ENCODE data around the gene PROC. TPM values are rescaled to one million over a fixed set of nuclear protein-coding genes. Genes with fewer than 3 reads are reported as not detected.
A peak's percentile ranks its signal among the peaks of the same experiment; 100 is the strongest.

PROC gene
- polyA plus RNA-seq, 1 experiment = not detected

DNA sequence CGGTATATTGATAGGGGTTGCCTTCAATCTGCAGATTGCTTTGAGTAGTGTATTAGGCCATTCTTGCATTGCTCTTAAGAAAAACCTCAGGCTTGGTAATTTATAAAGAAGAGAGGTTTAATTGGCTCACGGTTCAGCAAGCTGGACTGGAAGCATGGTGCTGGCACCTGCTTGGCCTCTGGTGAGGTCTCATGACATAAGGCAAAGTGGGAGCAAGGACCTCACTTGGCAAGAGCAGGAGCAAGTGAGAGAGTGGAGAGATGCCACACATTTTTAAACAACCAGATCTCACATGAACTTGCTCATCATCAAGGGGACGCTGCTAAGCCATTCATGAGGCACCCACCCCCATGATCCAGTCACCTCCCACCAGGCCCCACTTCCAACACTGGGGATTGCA is 35.4 kb upstream of the PROC start:
- ChIA-PET CTCF (no interaction called here), POLR2A (no interaction called here)
- no peaks in the 10 kb centered on the region; the same call in 1 of the 2 replicates for H3K9me3 ChIP-seq (ENCODE audit: control insufficient read depth, insufficient read depth, low read length)
- no peak overlapping the region for H3K27ac ChIP-seq (ENCODE audit: low read depth, low read length)
- no peak for DNase-seq (ENCODE audit: low read depth, low spot score)
- H3K27me3 ChIP-seq (ENCODE audit: control insufficient read depth, insufficient read depth, low read length) = no peaks in the 10 kb centered on the region
- H3K4me3 ChIP-seq (ENCODE audit: low read depth, low read length) = no peak overlapping the region
- TF ChIP-seq, protein P1, sequence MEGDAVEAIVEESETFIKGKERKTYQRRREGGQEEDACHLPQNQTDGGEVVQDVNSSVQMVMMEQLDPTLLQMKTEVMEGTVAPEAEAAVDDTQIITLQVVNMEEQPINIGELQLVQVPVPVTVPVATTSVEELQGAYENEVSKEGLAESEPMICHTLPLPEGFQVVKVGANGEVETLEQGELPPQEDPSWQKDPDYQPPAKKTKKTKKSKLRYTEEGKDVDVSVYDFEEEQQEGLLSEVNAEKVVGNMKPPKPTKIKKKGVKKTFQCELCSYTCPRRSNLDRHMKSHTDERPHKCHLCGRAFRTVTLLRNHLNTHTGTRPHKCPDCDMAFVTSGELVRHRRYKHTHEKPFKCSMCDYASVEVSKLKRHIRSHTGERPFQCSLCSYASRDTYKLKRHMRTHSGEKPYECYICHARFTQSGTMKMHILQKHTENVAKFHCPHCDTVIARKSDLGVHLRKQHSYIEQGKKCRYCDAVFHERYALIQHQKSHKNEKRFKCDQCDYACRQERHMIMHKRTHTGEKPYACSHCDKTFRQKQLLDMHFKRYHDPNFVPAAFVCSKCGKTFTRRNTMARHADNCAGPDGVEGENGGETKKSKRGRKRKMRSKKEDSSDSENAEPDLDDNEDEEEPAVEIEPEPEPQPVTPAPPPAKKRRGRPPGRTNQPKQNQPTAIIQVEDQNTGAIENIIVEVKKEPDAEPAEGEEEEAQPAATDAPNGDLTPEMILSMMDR (IDR thresholded peaks at IDR 0.05; ENCODE audit: low read depth, low read length) = no peak

DNA sequence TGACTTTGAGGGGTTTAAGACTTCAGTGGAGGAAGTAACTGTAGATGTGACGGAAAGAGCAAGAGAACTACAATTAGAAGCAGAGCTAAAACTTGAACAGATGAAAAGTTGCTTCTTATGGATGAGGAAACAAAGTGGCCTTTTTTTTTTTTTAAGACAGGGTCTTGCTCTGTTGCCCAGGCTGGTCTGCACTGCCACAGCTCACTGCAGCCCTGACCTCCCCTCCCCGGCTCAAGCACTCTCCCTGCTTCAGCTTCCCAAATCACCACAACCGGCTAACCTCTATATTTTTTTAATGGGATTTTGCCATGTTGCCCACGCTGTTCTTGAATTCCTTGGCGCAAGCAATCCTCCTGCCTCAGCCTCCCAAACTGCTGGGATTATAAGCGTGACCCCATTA is 33.7 kb upstream of the PROC start:
- TF ChIP-seq, protein P1 (IDR thresholded peaks at IDR 0.05; ENCODE audit: low read depth, low read length) = no peak
- CTCF ChIA-PET = no interaction called here
- POLR2A ChIA-PET = no interaction called here

DNA sequence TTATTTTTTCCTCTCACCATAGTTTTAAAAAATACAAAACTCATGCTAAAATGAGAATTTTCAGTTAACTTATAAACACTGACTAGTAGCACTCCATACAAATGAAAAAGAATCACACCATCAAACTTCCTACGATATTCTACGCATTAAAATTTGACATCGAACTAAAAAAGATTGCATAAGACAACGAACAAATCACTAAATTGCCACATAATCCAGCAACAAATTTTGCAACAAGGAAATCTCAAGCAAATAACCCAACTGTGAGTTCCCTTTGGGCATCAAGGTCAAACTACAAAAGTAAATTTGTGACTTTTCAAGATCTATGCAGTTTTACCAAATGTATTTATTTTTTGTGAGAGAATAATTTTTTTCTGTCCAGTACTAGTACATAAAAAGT is 32.0 kb upstream of the PROC start:
- DNase-seq (ENCODE audit: low read depth, low spot score) = no peak
- Histone ChIP-seq H3K27ac (ENCODE audit: low read depth, low read length) (no peak overlapping the region), H3K27me3 (ENCODE audit: control insufficient read depth, insufficient read depth, low read length) (no peaks in the 10 kb centered on the region), H3K4me3 (ENCODE audit: low read depth, low read length) (peak overlapping the region; percentile 78), H3K9me3 (ENCODE audit: control insufficient read depth, insufficient read depth, low read length) (no peaks in the 10 kb centered on the region; the same call in 1 of the 2 replicates)
- TF ChIP-seq, protein P1 (IDR thresholded peaks at IDR 0.05; ENCODE audit: low read depth, low read length) = no peak
- ChIA-PET CTCF (interaction anchor here (0.6 to 1.8 kb wide), 3 partner anchors 62 to 737 kb away, joined by 3 to 4 read pairs (median 4); no protein-coding TSS in a partner anchor), POLR2A (no interaction called here)

More for the DNA sequence above, 33.7 kb upstream of the PROC start:
- H3K9me3 ChIP-seq (ENCODE audit: control insufficient read depth, insufficient read depth, low read length) = no peaks in the 10 kb centered on the region; the same call in 1 of the 2 replicates
- DNase-seq (ENCODE audit: low read depth, low spot score) = no peak
- no peak overlapping the region for H3K27ac ChIP-seq (ENCODE audit: low read depth, low read length)
- no peak overlapping the region for H3K4me3 ChIP-seq (ENCODE audit: low read depth, low read length)
- H3K27me3 ChIP-seq (ENCODE audit: control insufficient read depth, insufficient read depth, low read length) = no peaks in the 10 kb centered on the region

DNA sequence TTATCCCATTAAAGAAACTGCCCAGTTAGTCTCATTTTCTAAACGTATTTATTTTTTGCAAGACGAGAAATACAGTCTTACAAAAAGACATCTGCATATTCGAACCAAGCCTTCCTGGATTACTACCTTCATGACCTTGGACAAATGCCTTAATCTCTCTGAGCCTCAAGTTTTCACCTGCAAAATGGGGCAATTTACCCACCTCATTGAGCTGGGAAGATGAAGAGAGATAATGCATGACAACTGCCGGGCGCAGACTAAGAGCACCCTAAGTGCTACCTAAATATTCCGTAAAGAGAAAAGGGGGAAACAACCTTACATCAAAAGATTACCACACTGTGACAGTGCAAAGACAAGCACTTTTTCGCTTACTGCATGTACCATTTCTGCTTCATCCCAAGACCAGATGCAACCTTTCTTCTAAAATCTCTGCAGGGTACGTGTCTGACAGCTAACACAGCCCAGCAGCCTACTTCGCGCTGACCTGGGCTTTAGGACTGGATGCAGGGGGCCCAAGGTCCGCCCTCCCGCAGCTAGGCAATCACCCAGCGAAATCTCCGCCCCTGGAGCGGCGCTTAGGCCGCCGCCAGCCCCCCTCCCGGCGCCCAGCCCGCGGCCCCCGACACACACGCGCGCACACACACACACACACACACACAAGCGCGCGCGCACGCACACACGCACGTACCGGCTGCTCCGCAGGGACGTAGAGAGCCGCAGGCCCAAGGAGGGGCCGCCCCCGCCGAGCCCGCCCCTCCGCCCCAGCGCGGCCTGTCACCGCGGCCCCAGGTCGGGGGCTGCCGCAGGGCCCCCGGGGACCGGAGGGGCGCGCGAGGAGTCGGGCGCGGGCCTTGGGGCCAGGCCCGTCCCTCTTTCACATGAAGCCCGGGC is 31.2 kb upstream of the PROC start:
- peak; percentile 78 for DNase-seq (ENCODE audit: low read depth, low spot score)
- Histone ChIP-seq H3K9me3 (ENCODE audit: control insufficient read depth, insufficient read depth, low read length) (no peaks in the 10 kb centered on the region; the same call in 1 of the 2 replicates), H3K27ac (ENCODE audit: low read depth, low read length) (peak overlapping the region; percentile 96), H3K4me3 (ENCODE audit: low read depth, low read length) (peak overlapping the region; percentile 78), H3K27me3 (ENCODE audit: control insufficient read depth, insufficient read depth, low read length) (no peaks in the 10 kb centered on the region)
- CTCF ChIA-PET = interaction anchor here (0.6 to 1.8 kb wide), 3 partner anchors 63 to 737 kb away, joined by 3 to 4 read pairs (median 4); no protein-coding TSS in a partner anchor
- POLR2A ChIA-PET = interaction anchor here (0.6 kb wide), 1 partner anchor 32 kb away, joined by 3 read pairs; no protein-coding TSS in a partner anchor
- TF ChIP-seq, protein P1 (IDR thresholded peaks at IDR 0.05; ENCODE audit: low read depth, low read length) = no peak

All from AG04450 (cell line).